GM21619 (cell line): ENCODE results near the gene POLE3.
"Not testable (repeated sequence)": the region's sequence is repeated elsewhere in the genome, so short reads cannot be mapped to it uniquely, and the experiment has no call there.

Source experiments
- ATAC-seq: cut with Tn5 transposase; IDR thresholded peaks from one replicate; pipeline ENCODE4 v1.9.1; 2021; ENCODE audit not compliant: unreplicated experiment

POLE3 gene

GRCh38 chr9:113379094-113379828, 31.2 kb downstream of the POLE3 start:
- not testable (repeated sequence) for ATAC-seq

GRCh38 chr9:113376634-113377567, 33.6 kb downstream of the POLE3 start, which contains the start of gene HDHD3:
Gene HDHD3, minus strand, starts transcription at chr9:113376986. Its CDS starts 2,632 bp downstream, at chr9:113374354.
- ATAC-seq: peak; percentile 71

- ATAC-seq: no peak
Measured at GRCh38 chr9:113375057-113376023, 35.1 kb downstream of the POLE3 start.

- no peak for ATAC-seq
Measured at GRCh38 chr9:113373676-113374392, 36.6 kb downstream of the POLE3 start.

GRCh38 chr9:113373256-113373655, 37.2 kb downstream of the POLE3 start:
- no peak for ATAC-seq

GRCh38 chr9:113372059-113372458, 38.4 kb downstream of the POLE3 start:
- ATAC-seq: no peak

GRCh38 chr9:113370806-113371325, 39.6 kb downstream of the POLE3 start:
- ATAC-seq: no peak

- ATAC-seq: no peak
Measured at GRCh38 chr9:113369855-113370140, 40.7 kb downstream of the POLE3 start.

- no peak for ATAC-seq
Measured at GRCh38 chr9:113368982-113369854, 41.3 kb downstream of the POLE3 start.

GRCh38 chr9:113368348-113368981, 42.0 kb downstream of the POLE3 start:
- no peak for ATAC-seq

GRCh38 chr9:113365652-113366051, 44.8 kb downstream of the POLE3 start:
- ATAC-seq: not testable (repeated sequence)

- no peak for ATAC-seq
Measured at GRCh38 chr9:113364951-113365350, 45.5 kb downstream of the POLE3 start.

- no peak for ATAC-seq
Measured at GRCh38 chr9:113363336-113363735, 47.1 kb downstream of the POLE3 start.

- no peak for ATAC-seq
Measured at GRCh38 chr9:113361304-113362018, 49.0 kb downstream of the POLE3 start.

- no peak for ATAC-seq
Measured at GRCh38 chr9:113360242-113360842, 50.1 kb downstream of the POLE3 start.

GRCh38 chr9:113359385-113359784, 51.1 kb downstream of the POLE3 start:
- ATAC-seq: no peak
